ENCODE data around the gene NOP58.

DNA sequence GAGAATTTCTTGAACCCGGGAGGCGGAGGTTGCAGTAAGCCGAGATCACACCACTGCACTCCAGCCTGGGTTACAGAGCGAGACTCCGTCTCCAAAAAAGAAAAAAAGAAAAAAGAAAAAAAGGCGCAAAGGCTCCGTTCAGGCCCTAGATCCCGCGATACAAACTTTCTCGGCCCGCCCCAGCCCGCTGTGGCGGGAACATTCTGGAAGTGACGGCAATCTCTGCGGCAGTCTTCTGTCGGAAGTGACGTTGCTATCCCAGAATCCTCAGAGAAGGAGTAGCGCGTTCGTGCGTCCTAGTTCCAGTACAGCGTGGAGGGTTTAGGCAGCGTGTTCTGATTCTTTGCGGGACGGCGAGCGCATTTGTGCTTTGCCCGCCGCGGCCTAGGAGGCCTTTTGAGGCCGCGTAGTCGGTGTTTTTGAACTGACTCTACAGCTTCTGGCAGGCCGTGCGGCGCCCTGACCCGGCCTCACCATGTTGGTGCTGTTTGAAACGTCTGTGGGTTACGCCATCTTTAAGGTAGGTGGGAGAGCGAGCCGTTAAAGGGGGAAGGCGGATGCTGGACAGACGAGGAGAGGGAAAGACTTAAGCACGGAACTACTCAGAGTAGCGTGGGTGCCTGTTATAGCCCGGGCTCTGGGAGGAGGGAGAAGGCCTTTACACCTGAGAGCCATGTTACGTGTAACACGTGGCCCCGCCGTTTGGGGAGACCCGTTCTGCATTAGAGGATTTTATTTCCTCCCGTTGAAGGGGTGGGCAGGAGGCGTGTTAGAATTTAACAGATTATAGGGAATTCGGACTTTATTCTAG lies at the start of gene NOP58:
- TF ChIP-seq, protein P1, sequence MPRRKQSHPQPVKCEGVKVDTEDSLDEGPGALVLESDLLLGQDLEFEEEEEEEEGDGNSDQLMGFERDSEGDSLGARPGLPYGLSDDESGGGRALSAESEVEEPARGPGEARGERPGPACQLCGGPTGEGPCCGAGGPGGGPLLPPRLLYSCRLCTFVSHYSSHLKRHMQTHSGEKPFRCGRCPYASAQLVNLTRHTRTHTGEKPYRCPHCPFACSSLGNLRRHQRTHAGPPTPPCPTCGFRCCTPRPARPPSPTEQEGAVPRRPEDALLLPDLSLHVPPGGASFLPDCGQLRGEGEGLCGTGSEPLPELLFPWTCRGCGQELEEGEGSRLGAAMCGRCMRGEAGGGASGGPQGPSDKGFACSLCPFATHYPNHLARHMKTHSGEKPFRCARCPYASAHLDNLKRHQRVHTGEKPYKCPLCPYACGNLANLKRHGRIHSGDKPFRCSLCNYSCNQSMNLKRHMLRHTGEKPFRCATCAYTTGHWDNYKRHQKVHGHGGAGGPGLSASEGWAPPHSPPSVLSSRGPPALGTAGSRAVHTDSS (tag by site-specific recombination; IDR thresholded peaks at IDR 0.05) = no peak
- TF ChIP-seq YY1 (tag by site-specific recombination; IDR thresholded peaks at IDR 0.05) = peak; percentile 88
- TF ChIP-seq, protein P2, sequence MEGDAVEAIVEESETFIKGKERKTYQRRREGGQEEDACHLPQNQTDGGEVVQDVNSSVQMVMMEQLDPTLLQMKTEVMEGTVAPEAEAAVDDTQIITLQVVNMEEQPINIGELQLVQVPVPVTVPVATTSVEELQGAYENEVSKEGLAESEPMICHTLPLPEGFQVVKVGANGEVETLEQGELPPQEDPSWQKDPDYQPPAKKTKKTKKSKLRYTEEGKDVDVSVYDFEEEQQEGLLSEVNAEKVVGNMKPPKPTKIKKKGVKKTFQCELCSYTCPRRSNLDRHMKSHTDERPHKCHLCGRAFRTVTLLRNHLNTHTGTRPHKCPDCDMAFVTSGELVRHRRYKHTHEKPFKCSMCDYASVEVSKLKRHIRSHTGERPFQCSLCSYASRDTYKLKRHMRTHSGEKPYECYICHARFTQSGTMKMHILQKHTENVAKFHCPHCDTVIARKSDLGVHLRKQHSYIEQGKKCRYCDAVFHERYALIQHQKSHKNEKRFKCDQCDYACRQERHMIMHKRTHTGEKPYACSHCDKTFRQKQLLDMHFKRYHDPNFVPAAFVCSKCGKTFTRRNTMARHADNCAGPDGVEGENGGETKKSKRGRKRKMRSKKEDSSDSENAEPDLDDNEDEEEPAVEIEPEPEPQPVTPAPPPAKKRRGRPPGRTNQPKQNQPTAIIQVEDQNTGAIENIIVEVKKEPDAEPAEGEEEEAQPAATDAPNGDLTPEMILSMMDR (tag by site-specific recombination; IDR thresholded peaks at IDR 0.05) = no peak; the same call in 1 of the 2 replicates
- no peak for TF ChIP-seq ZNF302 (tag by site-specific recombination; IDR thresholded peaks at IDR 0.05; ENCODE audit: low read depth)
- TF ChIP-seq, protein P3, sequence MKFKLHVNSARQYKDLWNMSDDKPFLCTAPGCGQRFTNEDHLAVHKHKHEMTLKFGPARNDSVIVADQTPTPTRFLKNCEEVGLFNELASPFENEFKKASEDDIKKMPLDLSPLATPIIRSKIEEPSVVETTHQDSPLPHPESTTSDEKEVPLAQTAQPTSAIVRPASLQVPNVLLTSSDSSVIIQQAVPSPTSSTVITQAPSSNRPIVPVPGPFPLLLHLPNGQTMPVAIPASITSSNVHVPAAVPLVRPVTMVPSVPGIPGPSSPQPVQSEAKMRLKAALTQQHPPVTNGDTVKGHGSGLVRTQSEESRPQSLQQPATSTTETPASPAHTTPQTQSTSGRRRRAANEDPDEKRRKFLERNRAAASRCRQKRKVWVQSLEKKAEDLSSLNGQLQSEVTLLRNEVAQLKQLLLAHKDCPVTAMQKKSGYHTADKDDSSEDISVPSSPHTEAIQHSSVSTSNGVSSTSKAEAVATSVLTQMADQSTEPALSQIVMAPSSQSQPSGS (tag by site-specific recombination; IDR thresholded peaks at IDR 0.05; ENCODE audit: low read depth) = peak; percentile 4; the same call in 1 of the 2 replicates
- no peak for TF ChIP-seq IKZF3 (tag by site-specific recombination; IDR thresholded peaks at IDR 0.05)

Data from HEK293 (cell line).